ENCODE measurements around the gene FSTL4.

Gene FSTL4

DNA sequence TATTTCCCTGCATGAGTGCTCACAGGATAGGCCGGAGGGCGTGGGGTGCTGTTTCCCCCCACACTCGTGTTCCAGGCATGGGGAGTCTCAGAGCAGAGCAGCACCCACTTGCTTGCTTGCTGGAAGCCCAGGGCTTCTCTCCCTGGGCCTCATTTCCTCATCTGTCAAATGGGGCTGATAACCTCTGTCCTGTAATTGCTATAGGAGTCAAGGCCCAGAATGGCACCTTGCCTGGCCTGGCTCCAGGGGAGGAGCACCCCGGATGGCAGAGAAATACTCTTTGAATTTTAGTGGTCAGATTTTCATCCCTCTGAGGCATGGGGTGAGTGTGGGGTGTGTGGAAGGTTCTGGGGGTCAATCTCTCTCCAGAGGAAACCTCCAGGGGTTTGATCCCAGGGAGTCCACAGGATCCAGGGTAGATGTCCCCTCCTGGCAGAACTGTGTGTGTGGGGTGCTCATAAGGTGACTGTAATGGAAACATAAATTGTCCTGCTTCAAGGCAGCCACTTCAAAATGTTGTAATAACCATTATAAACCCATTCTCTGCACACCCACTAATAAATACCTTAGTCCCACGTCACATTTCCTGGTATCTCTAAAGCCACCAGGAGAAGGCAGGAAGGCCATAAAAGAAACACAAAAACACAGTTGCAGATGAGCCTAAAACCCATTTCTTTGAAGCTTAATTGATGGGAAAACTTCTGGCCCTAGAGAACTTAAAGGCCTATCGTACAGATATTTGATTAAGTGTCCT lies 272.2 kb downstream of the FSTL4 start:
- no peak for DNase-seq (ENCODE audit: low spot score)

DNA sequence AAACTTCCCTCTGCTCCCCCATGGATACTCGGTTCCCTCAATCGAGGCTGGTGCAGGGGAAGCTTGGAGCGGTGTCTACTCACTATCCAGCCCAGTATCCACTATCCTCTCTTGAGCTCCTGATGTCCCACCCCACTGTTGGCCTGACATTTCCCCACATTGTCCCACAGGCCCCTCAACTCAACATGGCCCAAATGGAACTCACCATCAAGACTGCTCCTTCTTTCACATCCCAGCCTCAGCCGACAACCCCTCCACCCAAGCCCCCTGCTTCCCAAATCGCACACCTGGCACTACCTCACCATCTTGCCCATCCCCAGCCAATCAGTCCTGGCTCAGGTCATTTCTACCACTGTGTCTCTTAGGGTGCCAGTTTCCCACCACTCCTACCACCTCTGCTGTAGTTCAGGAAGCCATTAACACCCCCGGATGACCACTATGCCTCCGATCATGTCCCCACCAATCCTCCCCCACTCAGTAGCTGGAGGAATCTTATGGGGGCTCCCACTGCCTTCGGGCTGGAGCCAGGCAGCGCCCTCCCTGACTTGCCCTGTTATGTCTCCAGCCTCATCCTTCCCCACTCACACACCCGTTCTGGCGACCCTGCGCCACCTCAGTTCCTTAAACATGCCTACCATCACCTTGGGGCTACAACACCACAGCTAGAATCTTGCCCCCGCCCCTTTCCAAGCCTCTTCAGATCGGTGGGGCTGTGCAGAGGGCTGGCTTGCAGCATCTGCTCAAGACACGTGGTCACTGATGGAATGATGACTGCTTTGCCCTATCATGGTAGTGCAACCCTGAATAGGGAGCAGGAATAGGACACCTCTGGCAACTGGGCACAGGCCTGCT lies 273.6 kb downstream of the FSTL4 start:
- DNase-seq (ENCODE audit: low spot score) = no peak

DNA sequence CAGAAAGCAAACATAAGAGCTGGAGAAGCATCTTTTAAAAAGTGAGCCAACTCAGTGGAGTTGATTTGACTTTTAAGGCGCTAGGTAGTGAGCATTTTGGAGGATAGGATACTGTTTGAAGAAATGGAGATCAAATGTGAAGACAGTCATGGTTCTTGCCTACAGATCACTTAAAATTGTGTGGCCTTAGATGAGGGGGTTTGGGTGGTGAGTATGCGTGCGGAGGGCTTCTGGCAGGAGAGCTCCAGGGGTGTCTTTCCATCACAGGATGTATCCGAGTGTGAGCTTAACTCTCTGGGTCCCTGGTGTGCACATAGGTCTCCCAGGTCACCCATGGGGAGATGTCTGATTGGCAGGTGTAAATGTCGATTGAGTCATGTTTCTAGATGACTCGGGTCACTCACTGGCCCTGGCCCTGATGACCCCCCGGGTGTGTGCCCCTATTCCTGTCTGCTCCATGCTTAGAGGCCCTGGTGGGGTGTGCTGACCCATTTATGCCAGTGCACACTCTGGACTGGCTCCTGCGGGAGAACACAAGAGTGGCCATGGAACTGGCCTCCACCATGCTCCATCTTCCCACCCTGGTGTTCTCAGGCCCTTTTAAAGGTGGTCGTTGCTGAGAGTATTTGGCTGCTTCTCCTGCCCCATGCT lies 274.4 kb downstream of the FSTL4 start:
- no peak for DNase-seq (ENCODE audit: low spot score)

DNA sequence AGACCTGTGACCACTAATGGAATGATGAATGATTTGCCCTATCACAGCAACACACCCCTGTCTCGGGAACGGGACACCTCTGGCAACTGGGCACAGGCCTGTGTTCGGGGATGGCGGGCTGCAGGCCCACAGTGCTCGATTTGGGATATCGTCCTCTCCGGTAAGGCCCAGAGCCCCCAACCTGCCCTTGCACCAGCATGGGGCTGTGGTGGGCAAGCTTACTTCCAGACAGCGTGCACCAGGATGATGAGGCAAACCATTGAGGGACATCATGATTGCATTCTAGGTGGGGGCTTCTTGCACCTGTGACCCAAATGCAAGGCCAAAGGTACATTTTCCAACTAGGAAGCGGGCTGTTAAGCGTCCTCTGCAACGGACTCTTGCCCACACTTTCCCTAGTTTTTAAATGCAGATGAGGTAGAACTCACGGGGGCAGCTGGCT lies 275.4 kb downstream of the FSTL4 start:
- DNase-seq (ENCODE audit: low spot score) = no peak

DNA sequence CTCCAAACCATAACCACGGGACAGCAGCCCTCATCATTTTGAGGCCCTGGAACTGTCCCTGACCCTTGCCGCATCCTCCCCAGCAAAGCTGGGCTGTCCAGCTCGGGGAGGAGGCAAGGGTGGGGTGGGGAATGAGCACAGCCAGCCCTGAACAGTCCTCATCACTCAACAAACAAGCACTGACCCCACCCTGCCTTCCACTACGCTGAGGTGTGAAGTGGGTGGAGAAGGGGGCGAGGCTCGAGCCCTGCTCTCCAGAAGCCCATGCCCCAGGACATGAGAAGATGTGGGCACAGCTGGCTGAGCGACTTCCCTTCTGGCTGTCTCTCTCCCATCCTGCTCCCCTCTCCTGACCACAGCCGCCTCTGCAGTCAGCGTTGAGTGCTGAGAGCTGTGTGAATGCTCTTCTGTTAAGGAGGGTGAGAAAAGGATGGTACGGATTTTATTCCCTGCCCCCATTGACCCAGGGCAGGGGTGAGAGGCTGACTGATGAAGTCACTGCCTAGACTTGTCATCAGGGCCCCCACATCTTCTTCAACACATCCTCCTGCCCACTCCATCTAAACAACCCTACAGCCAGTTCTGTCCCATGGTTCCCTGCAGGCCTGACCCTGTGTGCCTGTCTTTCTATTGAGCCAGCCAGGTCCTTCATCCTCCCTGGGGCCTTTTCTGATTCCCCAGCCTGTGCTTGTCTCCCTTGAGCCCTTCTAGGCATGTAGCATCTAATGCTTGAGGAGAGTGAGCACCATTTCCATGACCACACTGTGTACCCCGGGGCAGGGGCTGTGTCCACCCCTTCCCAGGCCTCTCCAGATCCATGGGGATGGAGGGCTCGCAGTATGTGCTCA lies 276.0 kb downstream of the FSTL4 start:
- DNase-seq (ENCODE audit: low spot score) = no peak

DNA sequence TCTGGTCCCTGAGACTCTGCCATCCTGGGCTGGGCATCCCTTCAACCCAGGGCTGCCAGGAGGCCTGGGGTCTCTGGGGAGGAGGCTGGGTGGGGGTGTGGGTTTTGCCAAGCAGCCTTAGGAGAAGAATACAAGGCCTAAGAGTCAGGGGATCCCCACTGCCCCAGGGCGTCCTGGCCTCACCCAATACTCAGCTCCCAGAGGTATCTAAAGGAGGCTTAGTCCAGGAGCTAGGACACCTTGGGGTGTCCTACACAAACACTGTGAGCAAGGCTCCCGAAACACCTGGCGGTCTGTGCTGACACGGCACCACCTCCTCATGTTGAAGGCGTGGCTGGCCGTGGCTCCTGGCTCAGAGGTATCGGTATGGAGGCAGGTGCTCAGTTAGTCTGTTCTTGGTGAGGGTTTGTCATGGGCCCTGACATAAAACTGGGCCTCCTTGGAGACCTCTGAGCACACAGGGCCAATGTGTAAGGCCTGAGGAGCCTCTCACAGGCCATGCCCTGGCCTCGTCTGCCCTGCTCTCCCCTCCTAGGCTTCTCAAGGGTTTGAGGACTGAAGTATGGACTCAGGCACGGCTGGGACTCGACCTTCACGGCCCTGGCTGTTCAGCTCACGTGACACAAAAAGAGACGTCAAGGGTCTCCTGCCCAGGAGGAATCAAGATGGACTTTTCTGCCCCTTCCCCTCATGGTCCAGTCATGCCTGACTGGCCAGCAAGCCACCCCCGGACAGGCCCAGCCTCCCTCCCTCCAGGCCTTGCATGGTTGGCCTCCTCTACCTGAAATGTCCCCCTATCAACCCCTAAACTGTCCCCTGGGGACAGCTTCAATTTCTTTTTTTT lies 277.3 kb downstream of the FSTL4 start:
- no peak for DNase-seq (ENCODE audit: low spot score)

DNA sequence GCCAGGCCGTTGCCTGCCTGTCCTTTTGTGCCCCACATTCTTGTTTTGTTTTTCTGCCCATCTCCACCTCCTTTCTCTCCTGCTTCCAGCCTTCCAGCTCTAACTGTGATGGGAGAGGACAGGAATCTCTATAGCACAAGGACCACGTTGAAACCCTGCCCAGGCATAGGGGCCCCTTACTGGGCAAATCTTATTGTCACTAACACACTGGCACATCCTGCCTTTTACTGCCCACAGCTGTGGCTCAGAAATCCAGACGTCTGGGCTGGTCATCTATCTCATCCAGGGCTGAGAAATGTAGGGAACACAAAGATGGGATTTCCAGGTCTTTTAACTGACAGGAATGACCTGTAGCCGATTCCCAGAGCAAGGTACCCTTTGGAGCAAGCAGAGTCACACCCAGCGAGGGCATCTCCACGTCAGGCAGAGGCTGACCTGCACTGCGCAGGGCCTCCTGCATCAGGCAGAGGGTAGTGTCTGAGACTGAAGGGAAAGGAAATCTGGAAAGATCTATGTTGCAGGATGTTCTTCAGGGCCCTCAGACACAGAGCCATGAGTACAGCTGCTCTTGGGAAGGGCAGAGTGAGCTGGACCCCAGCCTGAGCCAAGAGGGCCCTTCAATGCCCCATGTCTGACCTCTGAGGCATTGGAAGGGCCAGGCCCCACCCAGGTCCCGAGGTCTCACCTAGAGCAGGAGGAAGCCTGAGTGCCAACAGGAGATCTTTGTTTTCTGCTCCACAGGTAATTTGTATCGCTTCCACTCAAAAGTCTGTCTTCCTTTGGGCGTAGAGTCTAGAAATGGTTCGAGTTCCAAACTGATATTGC lies 278.8 kb downstream of the FSTL4 start:
- no peak for DNase-seq (ENCODE audit: low spot score)

DNA sequence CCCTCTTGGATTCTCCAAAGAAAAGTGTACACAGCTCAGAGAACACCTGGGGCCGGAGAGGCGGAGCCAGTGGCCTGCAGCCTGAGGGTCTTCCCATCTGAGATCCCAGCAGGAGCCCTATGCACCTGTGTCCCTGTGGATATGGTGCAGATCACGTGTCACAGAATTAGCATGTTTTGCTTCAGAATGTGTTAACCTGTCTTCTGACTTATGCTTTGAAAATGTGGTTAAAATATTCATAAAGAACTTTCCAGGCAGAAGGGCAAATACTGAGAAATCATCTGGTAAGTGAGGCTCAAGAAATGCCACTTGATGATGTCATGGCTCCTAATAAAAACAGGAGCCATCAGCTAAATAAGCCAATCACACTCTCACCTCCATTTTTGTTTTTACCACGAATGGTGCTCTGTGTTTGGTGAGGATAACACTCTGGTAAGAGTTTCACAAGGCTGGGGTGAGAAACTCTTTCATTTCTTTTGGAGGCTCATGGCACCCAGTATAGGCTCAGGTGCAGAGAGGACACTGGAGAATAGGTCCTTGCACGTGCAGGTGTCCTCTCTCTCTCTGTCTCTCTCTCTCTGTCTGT lies 279.8 kb downstream of the FSTL4 start:
- DNase-seq (ENCODE audit: low spot score) = no peak

DNA sequence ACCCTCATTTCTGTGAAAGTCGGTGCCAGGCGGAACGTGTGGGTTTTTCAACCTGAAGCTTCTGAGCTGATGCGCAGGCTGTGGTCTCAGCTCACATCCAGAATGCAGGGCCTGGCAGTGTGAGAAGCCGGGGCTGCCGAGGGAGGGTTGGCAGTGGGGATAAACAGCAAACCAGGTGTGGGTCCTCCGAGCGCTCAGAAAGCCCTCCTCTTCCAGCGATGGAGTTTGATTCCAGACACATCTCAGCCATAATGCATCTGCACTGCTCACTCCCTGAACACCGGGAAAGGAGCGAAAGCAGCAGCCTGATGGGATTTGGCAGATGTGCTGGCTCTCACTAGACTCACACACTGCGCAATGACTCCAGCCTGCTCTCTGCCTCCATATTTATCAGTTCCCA lies 280.4 kb downstream of the FSTL4 start:
- no peak for DNase-seq (ENCODE audit: low spot score)

DNA sequence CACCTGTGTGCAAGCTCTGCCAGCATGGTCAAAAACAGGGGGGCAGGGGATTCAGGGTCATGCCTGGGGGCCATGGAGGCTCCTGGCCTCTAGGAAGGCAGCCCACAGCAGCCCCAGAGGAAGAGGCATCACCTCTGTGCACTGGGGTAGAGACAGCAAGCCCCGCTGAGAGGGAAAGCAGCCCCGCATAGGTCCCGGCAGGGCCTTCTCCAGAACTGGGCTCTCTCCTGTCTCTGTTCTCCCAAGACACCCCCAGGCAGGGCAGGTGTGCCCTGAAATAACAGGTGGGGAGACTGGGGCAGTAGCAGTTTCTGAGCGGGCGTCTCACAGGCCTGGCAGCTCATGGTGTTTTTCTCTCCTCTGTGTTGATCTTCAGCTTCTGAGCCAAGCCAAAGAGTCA lies 281.4 kb downstream of the FSTL4 start:
- DNase-seq (ENCODE audit: low spot score) = no peak

DNA sequence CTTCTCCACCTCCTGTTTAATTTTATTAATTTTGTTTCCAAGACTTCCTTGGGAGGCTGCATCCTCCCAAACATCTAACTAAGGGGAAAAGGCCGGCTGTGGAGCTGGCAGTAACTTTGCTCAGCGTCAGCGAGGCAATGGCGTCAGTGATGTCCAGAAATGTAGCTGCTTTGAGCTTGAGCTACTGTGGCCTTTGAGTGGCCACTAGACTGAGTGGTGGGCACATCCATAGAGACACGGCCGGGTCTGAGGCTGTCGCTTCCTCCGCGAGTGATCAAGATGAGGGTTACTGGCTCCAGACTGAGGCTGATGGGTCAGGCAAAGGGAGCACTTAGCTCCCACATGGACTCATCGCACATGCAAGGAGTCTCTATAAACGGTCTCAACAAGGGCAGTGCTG lies 283.5 kb downstream of the FSTL4 start:
- DNase-seq (ENCODE audit: low spot score) = no peak

DNA sequence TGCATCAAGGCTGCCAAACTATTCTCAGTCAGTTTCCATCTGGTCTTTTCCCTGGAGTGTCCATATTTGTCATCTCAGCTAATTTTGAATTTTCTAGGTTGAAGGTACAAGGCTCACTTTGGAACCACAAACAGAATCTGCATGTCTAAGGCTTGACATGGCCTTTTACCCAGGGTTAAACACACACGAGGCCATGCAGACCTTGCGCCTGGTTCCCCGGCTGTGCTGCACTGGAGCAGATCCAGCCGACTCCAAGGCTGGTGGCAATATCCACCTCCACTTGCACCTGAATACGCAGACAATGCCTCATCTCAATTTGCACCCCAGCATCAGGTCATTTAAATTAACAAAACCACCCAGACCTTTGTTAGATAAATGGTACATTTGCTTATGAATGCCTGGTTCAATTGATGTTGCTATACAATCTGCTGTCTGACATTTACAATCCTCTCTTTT lies 284.4 kb downstream of the FSTL4 start:
- DNase-seq (ENCODE audit: low spot score) = no peak

DNA sequence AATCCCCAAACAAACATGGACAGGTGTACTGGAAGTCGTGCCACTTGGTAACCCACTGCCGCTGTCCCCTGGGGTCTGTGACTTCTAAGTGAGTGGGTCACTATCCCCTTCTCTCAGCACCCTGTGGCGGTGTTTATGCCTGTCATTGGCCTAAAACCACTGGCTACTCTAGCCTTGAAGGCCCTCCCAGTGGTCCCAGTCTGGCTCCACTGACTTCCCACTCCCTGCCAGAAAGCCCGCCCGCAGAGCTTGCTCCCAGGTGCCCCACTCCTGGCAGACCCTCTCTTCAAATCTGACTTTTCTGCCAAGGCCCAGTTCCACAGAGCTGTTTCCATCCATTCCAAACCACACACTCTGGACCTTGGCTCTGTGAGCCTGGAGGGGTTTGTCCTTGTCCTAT lies 286.0 kb downstream of the FSTL4 start:
- no peak for DNase-seq (ENCODE audit: low spot score)

DNA sequence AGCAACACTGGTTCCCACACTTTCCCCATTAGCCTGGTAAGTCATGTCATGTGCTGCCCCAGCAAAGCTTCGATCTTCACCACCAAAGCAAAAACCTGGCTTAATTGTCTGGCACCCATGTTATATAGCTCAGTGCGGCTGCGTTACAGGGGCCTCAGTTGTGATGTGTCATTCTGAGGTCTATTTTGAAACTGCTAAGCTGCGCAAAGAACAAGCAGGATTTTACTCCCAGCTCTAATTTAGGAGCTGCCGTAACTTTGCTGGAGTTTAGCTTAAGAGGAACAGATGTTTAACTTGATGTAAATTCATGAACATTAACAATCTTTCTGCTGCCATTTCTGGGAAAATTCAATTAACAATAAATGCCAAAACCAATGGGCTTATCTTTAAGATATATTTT lies 286.5 kb downstream of the FSTL4 start:
- no peak for DNase-seq (ENCODE audit: low spot score)

DNA sequence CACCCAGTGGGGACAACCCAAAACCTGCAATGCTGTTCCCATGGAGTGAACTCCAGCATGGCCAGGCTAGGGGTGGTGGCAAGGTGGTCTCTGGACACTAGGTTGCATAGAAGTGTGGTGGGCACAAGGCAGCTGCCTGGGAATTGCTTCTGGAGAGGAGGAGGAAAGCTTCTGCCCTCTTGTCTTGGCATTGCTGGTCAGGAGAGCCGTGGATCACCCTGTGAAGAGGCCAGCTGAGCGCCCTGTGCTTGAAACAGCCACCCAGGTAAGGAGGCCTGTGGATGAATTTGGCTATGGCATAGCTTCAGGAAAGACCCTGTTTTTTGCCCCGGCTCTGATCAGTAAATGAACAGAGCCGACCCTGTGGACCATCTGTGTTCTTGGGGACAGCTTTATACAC lies 287.4 kb downstream of the FSTL4 start:
- no peak for DNase-seq (ENCODE audit: low spot score)

DNA sequence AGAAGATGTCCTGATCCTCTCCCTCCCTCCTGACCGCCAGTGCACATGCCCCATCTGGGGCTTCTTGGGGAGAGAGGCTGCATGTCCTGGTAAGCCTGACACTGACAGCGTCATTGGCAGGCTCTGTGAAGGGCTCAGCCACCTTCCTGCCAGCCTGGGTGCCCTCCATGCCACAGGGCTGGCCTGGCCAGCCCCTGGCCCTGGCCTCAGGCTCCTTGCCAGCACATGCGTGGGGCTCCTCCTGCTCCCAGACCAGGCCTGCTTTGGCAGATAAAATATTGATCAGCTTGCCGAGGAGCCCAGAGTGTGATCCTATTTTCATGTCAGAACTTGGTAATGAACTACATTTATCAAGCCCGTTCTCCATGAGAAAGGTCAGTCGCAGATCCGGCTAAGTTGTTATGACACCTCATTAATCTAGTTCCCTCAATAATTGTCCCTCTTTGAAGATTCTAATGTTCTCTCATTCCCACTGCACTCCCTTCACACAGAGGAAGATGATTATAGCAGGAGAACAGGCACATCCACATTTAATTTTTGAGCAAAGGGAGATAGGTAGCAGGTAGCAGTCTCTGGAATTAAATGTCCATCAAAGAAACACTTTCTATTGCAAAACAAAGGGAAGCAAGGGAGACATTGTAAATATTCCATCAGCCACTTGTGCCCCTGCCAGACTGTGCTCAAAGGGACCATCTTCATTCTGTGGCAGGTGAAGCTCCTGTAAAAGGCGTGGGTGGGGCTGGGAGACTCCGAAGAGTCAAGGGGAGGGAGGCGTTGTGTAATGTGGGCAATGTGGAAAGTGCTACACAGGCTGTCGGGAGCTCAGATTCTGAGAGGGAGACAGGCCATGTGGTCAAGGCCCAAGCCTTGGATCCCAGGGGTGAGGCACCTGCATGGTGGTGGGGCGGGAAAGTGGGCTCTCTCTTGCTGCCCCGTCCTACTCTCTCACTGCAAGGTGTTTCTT lies 288.6 kb downstream of the FSTL4 start:
- no peak for DNase-seq (ENCODE audit: low spot score)

DNA sequence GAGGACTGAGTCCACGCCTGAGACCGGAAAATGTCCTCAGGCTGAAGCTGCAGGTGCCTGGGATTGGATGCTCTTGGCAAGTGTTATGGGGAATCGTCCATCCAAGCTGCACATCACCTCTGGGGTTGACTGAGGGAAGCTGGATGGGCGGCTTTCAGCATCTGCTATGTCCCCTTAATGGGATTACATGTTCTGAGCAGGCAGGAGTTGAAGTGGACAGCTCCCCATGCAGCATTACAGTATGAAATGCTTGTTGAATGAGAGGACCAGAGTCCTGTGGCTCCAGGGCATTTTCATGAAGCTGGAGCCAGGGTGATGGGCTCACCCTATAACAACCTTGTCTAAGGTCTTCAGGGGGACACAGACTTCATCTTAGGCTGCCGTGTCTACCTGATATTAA lies 289.6 kb downstream of the FSTL4 start:
- DNase-seq (ENCODE audit: low spot score) = no peak

DNA sequence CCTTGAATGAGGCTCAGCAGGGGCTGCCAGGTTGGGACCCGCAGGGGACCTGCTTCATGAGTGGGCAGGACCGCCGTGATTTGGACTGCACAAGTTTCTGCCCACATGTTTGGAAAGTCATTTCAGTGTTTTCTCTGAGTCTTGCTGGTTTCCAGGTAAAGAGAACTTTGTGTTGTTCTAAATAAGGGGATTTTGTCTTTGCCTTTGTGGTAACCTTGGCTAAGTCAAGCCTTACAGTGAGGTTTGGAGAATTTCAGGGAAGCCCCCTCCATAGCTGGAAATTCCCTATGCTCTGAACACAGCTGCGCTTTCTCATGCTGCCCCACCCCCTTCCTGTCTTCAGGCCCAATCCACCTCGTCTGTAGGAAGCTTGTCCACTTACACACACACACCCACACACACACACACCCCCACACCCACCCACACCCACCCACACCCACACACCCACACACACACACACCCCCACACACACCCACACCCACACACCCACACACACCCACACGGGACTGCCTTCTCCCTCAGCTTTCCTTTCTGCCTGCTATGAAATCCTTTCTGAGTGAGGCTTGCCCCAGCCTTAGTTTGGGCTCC lies 290.4 kb downstream of the FSTL4 start:
- no peak for DNase-seq (ENCODE audit: low spot score)
